Keratinocyte (primary cell): ENCODE data around the gene ASB15. TPM values are rescaled to one million over a fixed set of nuclear protein-coding genes. Genes with fewer than 3 reads are reported as not detected.

Source experiments
- DNase-seq: peaks from one replicate; pipeline ENCODE4 v3.0.0-alpha.2; 2011; ENCODE audit warnings: low read depth, missing footprints, low spot score
- FAIRE-seq: peaks from 2 replicates; lab custom pipeline; 2011; peaks lifted over from hg19 to GRCh38; lab: Jason Lieb, UNC
- H2AFZ ChIP-seq: 2 replicates; pipeline ENCODE4 v1.6.0; 2012; ENCODE audit warnings: low read length, control low read depth, inconsistent platforms; ENCODE audit not compliant: control insufficient read depth
- H3K27ac ChIP-seq: 2 replicates; pipeline ENCODE4 v1.5.1; 2011; ENCODE audit warnings: low read length; ENCODE audit not compliant: control insufficient read depth, insufficient read depth
- H3K27me3 ChIP-seq: 3 replicates; pipeline ENCODE4 v1.6.0; 2011; ENCODE audit warnings: low read length; ENCODE audit not compliant: control insufficient read depth, insufficient read depth; ENCODE audit errors: extremely low read depth
- H3K36me3 ChIP-seq, 2 experiments: 2 replicates in 1 of 2; 3 replicates in 1 of 2; pipeline ENCODE4 v1.5.1; 2011; ENCODE audit warnings: low read length in 2 of 2, mild to moderate bottlenecking in 1 of 2; ENCODE audit not compliant: control insufficient read depth in 2 of 2, insufficient read depth in 2 of 2; ENCODE audit errors: extremely low read depth in 1 of 2
- H3K4me1 ChIP-seq: 3 replicates; pipeline ENCODE4 v1.5.1; 2011; ENCODE audit warnings: low read length; ENCODE audit not compliant: control insufficient read depth, insufficient read depth; ENCODE audit errors: extremely low read depth
- H3K4me2 ChIP-seq: 3 replicates; pipeline ENCODE4 v1.6.0; 2011; ENCODE audit warnings: low read depth, low read length; ENCODE audit not compliant: control insufficient read depth, insufficient read depth; ENCODE audit errors: extremely low read depth
- H3K4me3 ChIP-seq, 3 experiments: fragments of 200-600 bp in 1 of 3; sonication (generic) in 1 of 3; 2 replicates in 2 of 3; 3 replicates in 1 of 3; pipeline ENCODE4 v1.5.1; 2011 to 2016; ENCODE audit warnings: low read length in 3 of 3, mild to moderate bottlenecking in 3 of 3, control low read depth in 2 of 3, inconsistent platforms in 1 of 3, low read depth in 1 of 3, mixed read lengths in 1 of 3, mixed run types in 1 of 3, moderate library complexity in 1 of 3; ENCODE audit not compliant: control insufficient read depth in 2 of 3, insufficient read depth in 2 of 3; ENCODE audit errors: extremely low read depth in 1 of 3
- H3K79me2 ChIP-seq: 2 replicates; pipeline ENCODE4 v1.6.0; 2012; ENCODE audit warnings: low read length; ENCODE audit not compliant: control insufficient read depth, insufficient read depth
- H3K9ac ChIP-seq: 3 replicates; pipeline ENCODE4 v1.6.0; 2011; ENCODE audit warnings: low read length; ENCODE audit not compliant: control insufficient read depth, insufficient read depth; ENCODE audit errors: extremely low read depth
- H3K9me1 ChIP-seq: 3 replicates; pipeline ENCODE4 v1.6.0; 2011; ENCODE audit warnings: low read length; ENCODE audit not compliant: control insufficient read depth, insufficient read depth; ENCODE audit errors: extremely low read depth
- H3K9me3 ChIP-seq: 2 replicates; pipeline ENCODE4 v1.5.1; 2012; ENCODE audit warnings: low read depth, low read length; ENCODE audit not compliant: control insufficient read depth
- H4K20me1 ChIP-seq: 3 replicates; pipeline ENCODE4 v1.6.0; 2011; ENCODE audit warnings: low read length; ENCODE audit not compliant: control insufficient read depth, insufficient read depth; ENCODE audit errors: extremely low read depth
- EZH2 ChIP-seq: IDR thresholded peaks from one replicate; pipeline ENCODE4 v1.6.1; 2012; ENCODE audit warnings: inconsistent platforms, mild to moderate bottlenecking, low read length, moderate library complexity
- dilution Hi-C: fragments of 300-500 bp; cut with MboI; formaldehyde crosslinking; loops from one replicate; pipeline ENCODE4 v1.7.0; 2020; ENCODE audit warnings: low sequenced_read_pairs; ENCODE audit not compliant: extremely low pct_ligation_motif_present
- polyA plus RNA-seq, 5 experiments: library from polyadenylated mRNA; depleted of rRNA in 3 of 5; stranded (reverse) in 3 of 5; stranded (forward) in 1 of 5; unstranded in 1 of 5; fragments of >200 nt; gene quantifications; 1 replicate in 1 of 5; 2 replicates in 3 of 5; 3 replicates in 1 of 5; pipeline versions ENCODE4 v1.2.1 to v1.2.3, GENCODE V29; 2011 to 2012; ENCODE audit warnings: missing spikeins in 2 of 5, low read depth in 1 of 5, low replicate concordance in 1 of 5
- TF ChIP-seq, protein P1 (sequence below), 3 experiments: IDR thresholded peaks in 1 of 3; conservative IDR thresholded peaks in 1 of 3; optimal IDR thresholded peaks in 1 of 3; 2 replicates in 2 of 3; 3 replicates in 1 of 3; pipeline versions ENCODE3 to v1.5.1; 2011; ENCODE audit warnings: low read length in 3 of 3, mild to moderate bottlenecking in 3 of 3, moderate library complexity in 2 of 3, control low read depth in 1 of 3, inconsistent platforms in 1 of 3; ENCODE audit not compliant: insufficient read depth in 2 of 3; ENCODE audit errors: extremely low read depth in 1 of 3

The ASB15 gene
- polyA plus RNA-seq, 1 donor (not counting 4 experiments of a cell fraction or from before 2014, with no cell fraction given) = not detected

DNA sequence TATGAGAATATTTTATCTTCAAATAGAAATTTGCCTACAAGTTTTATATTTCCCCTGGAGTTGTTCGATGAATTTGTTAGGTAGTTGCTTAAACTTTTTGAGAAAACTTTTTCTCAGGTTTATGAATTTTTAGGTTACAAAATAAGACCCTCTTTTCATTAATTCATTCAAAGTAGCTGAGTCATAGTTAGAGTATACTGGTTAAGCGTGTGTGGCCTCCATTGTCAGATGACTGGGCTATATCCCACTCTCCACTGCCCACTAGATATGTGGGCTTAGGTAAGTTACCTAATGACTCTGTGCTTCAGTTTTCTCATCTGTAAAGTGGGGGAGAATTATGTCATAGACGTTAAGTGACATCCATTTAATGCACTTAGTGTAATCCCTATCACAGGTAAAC is 1.0 kb downstream of the ASB15 start:
- FAIRE-seq = no peak
- dilution Hi-C loops = no loop called here
- Histone ChIP-seq H3K27me3 (no peaks in the 10 kb centered on the region), H3K4me1 (no peaks in the 10 kb centered on the region), H2AFZ (no peak overlapping the region), H3K4me3 (no peak overlapping the region), H3K79me2 (no peaks in the 10 kb centered on the region), H4K20me1 (no peaks in the 10 kb centered on the region), H3K9ac (no peak overlapping the region), H3K9me1 (no peaks in the 10 kb centered on the region), H3K27ac (no peak overlapping the region), H3K4me2 (no peak overlapping the region), H3K36me3 (no peaks in the 10 kb centered on the region), H3K9me3 (no peaks in the 10 kb centered on the region)
- TF ChIP-seq EZH2 = no peak
- TF ChIP-seq, protein P1, sequence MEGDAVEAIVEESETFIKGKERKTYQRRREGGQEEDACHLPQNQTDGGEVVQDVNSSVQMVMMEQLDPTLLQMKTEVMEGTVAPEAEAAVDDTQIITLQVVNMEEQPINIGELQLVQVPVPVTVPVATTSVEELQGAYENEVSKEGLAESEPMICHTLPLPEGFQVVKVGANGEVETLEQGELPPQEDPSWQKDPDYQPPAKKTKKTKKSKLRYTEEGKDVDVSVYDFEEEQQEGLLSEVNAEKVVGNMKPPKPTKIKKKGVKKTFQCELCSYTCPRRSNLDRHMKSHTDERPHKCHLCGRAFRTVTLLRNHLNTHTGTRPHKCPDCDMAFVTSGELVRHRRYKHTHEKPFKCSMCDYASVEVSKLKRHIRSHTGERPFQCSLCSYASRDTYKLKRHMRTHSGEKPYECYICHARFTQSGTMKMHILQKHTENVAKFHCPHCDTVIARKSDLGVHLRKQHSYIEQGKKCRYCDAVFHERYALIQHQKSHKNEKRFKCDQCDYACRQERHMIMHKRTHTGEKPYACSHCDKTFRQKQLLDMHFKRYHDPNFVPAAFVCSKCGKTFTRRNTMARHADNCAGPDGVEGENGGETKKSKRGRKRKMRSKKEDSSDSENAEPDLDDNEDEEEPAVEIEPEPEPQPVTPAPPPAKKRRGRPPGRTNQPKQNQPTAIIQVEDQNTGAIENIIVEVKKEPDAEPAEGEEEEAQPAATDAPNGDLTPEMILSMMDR (optimal IDR thresholded peaks at IDR 0.05 in 1 of 3, IDR thresholded peaks at IDR 0.05 in 1 of 3, conservative IDR thresholded peaks at IDR 0.05 in 1 of 3; ENCODE audit: extremely low read depth in 1 of 3, insufficient read depth in 2 of 3, low read length in 3 of 3) = no peak
- DNase-seq = no peak

- Histone ChIP-seq H3K4me2 (no peak overlapping the region), H3K4me3 (no peak overlapping the region), H3K9me3 (no peaks in the 10 kb centered on the region), H3K27me3 (no peaks in the 10 kb centered on the region), H3K27ac (no peak overlapping the region), H3K36me3 (no peaks in the 10 kb centered on the region), H3K9me1 (no peaks in the 10 kb centered on the region), H3K4me1 (no peaks in the 10 kb centered on the region), H4K20me1 (no peaks in the 10 kb centered on the region), H3K79me2 (no peaks in the 10 kb centered on the region), H3K9ac (no peak overlapping the region), H2AFZ (no peak overlapping the region)
- TF ChIP-seq, protein P1 (optimal IDR thresholded peaks at IDR 0.05 in 1 of 3, IDR thresholded peaks at IDR 0.05 in 1 of 3, conservative IDR thresholded peaks at IDR 0.05 in 1 of 3; ENCODE audit: extremely low read depth in 1 of 3, insufficient read depth in 2 of 3, low read length in 3 of 3) = no peak
- TF ChIP-seq EZH2 = no peak
- FAIRE-seq (no peak), DNase-seq (no peak)
- dilution Hi-C loops = no loop called here
Observed at GRCh38 chr7:123604739-123605138, 3.1 kb downstream of the ASB15 start.
